GM12878 (cell line): ENCODE results near the gene VTI1A. TPM values are rescaled to one million over a fixed set of nuclear protein-coding genes. Genes with fewer than 3 reads are reported as not detected.
A peak's percentile ranks its signal among the peaks of the same experiment; 100 is the strongest.

Experiments
- ATAC-seq: fragments of 200-7000 bp; cut with Tn5 transposase; 3 replicates; pipeline ENCODE4 v1.9.1; 2020; ENCODE audit warnings: mild to moderate bottlenecking, moderate library complexity
- BruUV-seq: library from RNA; stranded (reverse); fragments of 400-500 nt; replicated peaks from 2 replicates; lab custom pipeline; 2021; lab: Mats Ljungman, UMichigan
- CTCF ChIA-PET: fragments of 300-600 bp; sonication (Branson Sonifier 250); formaldehyde crosslinking; extraction: SDS; loops from one replicate; lab custom pipeline; 2021; ENCODE audit warnings: inconsistent platforms; lab: Yijun Ruan, JAX
- POLR2A ChIA-PET: fragments of 350-600 bp; formaldehyde crosslinking; extraction: SDS; loops from one replicate; lab custom pipeline; 2021; ENCODE audit warnings: inconsistent platforms; lab: Charles Lee
- RAD21 ChIA-PET: fragments of 300-600 bp; sonication (Branson Sonifier 250); formaldehyde crosslinking; loops from one replicate; lab custom pipeline; 2023; ENCODE audit warnings: antibody characterized with exemption; ENCODE audit not compliant: unreplicated experiment; lab: Charles Lee
- SMC1A ChIA-PET: fragments of 300-600 bp; sonication (Branson Sonifier 250); formaldehyde crosslinking; loops from one replicate; lab custom pipeline; 2023; ENCODE audit not compliant: unreplicated experiment, uncharacterized antibody; lab: Charles Lee
- DNase-seq: peaks from one replicate; pipeline ENCODE4 v3.0.0-alpha.2; 2011; ENCODE audit warnings: low read depth, low spot score
- FAIRE-seq: peaks from 3 replicates; lab custom pipeline; 2011; peaks lifted over from hg19 to GRCh38; lab: Jason Lieb, UNC
- H2AFZ ChIP-seq: 2 replicates; pipeline ENCODE4 v1.6.0; 2011; ENCODE audit warnings: low read depth, low read length, control low read depth; ENCODE audit not compliant: control insufficient read depth
- H3K27ac ChIP-seq: 2 replicates; pipeline ENCODE4 v1.5.1; 2011; ENCODE audit warnings: control low read depth; ENCODE audit not compliant: control insufficient read depth, insufficient read depth
- H3K27me3 ChIP-seq, 2 experiments: replicated peaks in 1 of 2; 2 replicates each; pipeline versions ENCODE4 v1.6.0 to v1.6.1; 2011; ENCODE audit warnings: low read length in 1 of 2; ENCODE audit not compliant: control insufficient read depth in 2 of 2, insufficient read depth in 2 of 2
- H3K36me3 ChIP-seq, 2 experiments: 2 replicates each; pipeline ENCODE4 v1.5.1; 2011; ENCODE audit warnings: low read length in 1 of 2; ENCODE audit not compliant: control insufficient read depth in 2 of 2, insufficient read depth in 2 of 2
- H3K4me1 ChIP-seq: 2 replicates; pipeline ENCODE4 v1.6.1; 2011; ENCODE audit warnings: mild to moderate bottlenecking, low read length, moderate library complexity, mixed read lengths; ENCODE audit not compliant: control insufficient read depth, insufficient read depth
- H3K4me2 ChIP-seq: 2 replicates; pipeline ENCODE4 v1.6.0; 2011; ENCODE audit warnings: control low read depth; ENCODE audit not compliant: control insufficient read depth, insufficient read depth
- H3K4me3 ChIP-seq: fragments of 200-600 bp; sonication (generic); 2 replicates; pipeline ENCODE4 v1.5.1; 2016
- H3K79me2 ChIP-seq: 2 replicates; pipeline ENCODE4 v1.6.0; 2011; ENCODE audit warnings: low read length; ENCODE audit not compliant: control insufficient read depth, insufficient read depth
- H3K9ac ChIP-seq: 2 replicates; pipeline ENCODE4 v1.8.0; 2011; ENCODE audit warnings: low read length, control low read depth, mixed read lengths; ENCODE audit not compliant: control insufficient read depth, insufficient read depth
- H3K9me3 ChIP-seq: replicated peaks from 3 replicates; pipeline ENCODE4 v1.5.1; 2011; ENCODE audit warnings: mild to moderate bottlenecking, low read length; ENCODE audit not compliant: control insufficient read depth, insufficient read depth
- H4K20me1 ChIP-seq: 2 replicates; pipeline ENCODE4 v1.6.0; 2011; ENCODE audit not compliant: control insufficient read depth, insufficient read depth
- EGR1 ChIP-seq, 2 experiments: IDR thresholded peaks; 1 replicate in 1 of 2; 2 replicates in 1 of 2; pipeline ENCODE4 v1.6.1; 2011 to 2012; ENCODE audit warnings: low read depth in 2 of 2, low read length in 2 of 2, borderline replicate concordance in 1 of 2, mild to moderate bottlenecking in 1 of 2, moderate library complexity in 1 of 2
- SREBF2 ChIP-seq: IDR thresholded peaks from 2 replicates; pipeline ENCODE4 v1.6.1; 2012; ENCODE audit warnings: mild to moderate bottlenecking, low read length
- ZNF622 ChIP-seq: fragments of 450-650 bp; IDR thresholded peaks from 2 replicates; pipeline ENCODE4 v1.6.1; 2017; ENCODE audit warnings: mild to moderate bottlenecking, inconsistent platforms
- ZSCAN29 ChIP-seq: fragments of 450-650 bp; IDR thresholded peaks from 2 replicates; pipeline ENCODE4 v1.6.1; 2017; ENCODE audit warnings: mild to moderate bottlenecking, moderate library complexity
- WGBS: methylation state at CpG from one replicate; pipeline ENCODE4 v1.1.6; 2016; ENCODE audit warnings: low lambda C conversion rate; ENCODE audit not compliant: insufficient replicate concordance, insufficient coverage; ENCODE audit errors: missing lambda C conversion rate; 5-methylcytosine and 5-hydroxymethylcytosine counted together
- in situ Hi-C: fragments of 300-500 bp; cut with MboI; formaldehyde crosslinking; loops from 9 replicates; pipeline ENCODE4 v1.14.3; 2018; ENCODE audit warnings: mixed read lengths
- intact Hi-C: fragments of 100-400 bp; cut with micrococcal nuclease; formaldehyde crosslinking; loops from one replicate; pipeline ENCODE4 v1.14.2; 2022; ENCODE audit not compliant: unreplicated experiment
- polyA plus RNA-seq, 11 experiments: library from polyadenylated mRNA; depleted of rRNA in 4 of 11; unstranded in 6 of 11; stranded (reverse) in 5 of 11; fragments of >200 nt; fragmentation: Nextera tagmentation in 4 of 11; fragmentation: Illumina TruSeq in 1 of 11; extraction: Ambion mirVana in 4 of 11; extraction: Trizol in 1 of 11; gene quantifications; 1 replicate in 1 of 11; 2 replicates in 10 of 11; pipeline versions ENCODE4 v1.2.1 to v1.2.3, GENCODE V29; 2011 to 2016; ENCODE audit warnings: inconsistent platforms in 2 of 11, missing spikeins in 2 of 11, low read depth in 1 of 11
- total RNA-seq, 4 experiments: library from RNA; depleted of rRNA in 3 of 4; stranded (reverse); fragments of >200 nt in 3 of 4; fragmentation: Illumina TruSeq in 1 of 4; extraction: Trizol in 1 of 4; gene quantifications; 2 replicates each; pipeline versions ENCODE4 v1.2.1 to v1.2.3, GENCODE V29; 2013 to 2021

The VTI1A gene
- total and polyA plus RNA-seq, 10 of the 15 experiments (the other 5 are each of a cell fraction or from before 2014, with no cell fraction given) = 12.4 to 43.2 (median 27.5) TPM

DNA sequence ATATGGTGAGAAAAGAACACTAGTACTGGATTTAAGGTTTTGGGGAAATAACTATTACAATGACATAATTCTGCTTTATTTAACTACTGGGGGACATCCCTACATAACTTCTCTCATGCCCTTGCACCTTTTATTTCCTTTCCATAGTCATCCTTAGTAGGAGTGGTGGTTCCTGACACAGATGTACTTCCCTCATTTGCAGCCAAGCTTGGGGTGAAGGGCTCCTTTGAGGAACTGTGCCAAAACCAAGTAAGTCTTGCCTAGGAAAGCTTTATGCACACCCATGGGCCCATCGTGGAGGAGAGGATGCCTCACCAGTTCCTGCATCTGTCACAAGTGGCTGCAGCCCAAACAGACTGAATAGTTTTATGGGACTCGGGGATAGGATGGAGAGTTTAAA, 20.9 kb upstream of the VTI1A start:
- intact Hi-C loops = no loop called here
- WGBS = 48% methylated on average over 2 of the region's 2 CpGs

DNA sequence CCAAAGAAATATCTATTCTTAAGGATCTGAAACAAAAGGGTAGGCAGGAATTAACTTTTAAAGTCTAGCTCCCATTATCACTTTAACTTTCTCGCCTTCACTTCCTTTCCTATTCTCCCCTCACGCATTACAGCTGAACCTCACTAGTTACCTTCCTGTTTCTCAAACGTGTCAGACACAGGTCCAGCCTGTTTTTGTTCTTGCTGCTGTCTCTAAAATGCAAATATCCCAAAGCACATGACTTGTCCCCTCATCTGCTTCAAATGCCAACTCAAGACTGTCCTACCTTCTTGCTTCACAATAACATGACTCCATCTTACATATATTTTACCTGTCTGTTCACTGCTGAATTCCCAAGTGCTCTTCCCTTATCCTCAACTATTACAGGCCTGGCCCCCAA, 17.9 kb upstream of the VTI1A start:
- Histone ChIP-seq H3K4me3 (no peak overlapping the region), H3K4me1 (no peaks in the 10 kb centered on the region), H3K9me3 (no peaks in the 10 kb centered on the region), H3K79me2 (no peaks in the 10 kb centered on the region), H3K27me3 (no peaks in the 10 kb centered on the region), H3K9ac (no peak overlapping the region), H3K4me2 (no peak overlapping the region), H3K27ac (no peak overlapping the region), H2AFZ (no peak overlapping the region), H3K36me3 (peaks cover 1 to 25% of the 10 kb centered on the region in 2 experiments), H4K20me1 (no peaks in the 10 kb centered on the region)
- WGBS = 33% methylated on average over 3 of the region's 3 CpGs
- in situ Hi-C loops (no loop called here), intact Hi-C loops (no loop called here)
- RAD21 ChIA-PET = no interaction called here
- no peak for TF ChIP-seq ZSCAN29
- no peak for TF ChIP-seq ZNF622
- no peak for TF ChIP-seq EGR1 (IDR thresholded peaks at IDR 0.05; ENCODE audit: borderline replicate concordance in 1 of 2, low read depth in 2 of 2, low read length in 2 of 2)
- FAIRE-seq (peak; percentile 81), DNase-seq (no peak), ATAC-seq (no peak)
- BruUV-seq = no TSS peak
- POLR2A ChIA-PET = interaction anchor here (0.6 kb wide), 1 partner anchor 90 kb away, joined by 3 read pairs; no protein-coding TSS in a partner anchor
- CTCF ChIA-PET = interaction anchor here (1.1 to 1.3 kb wide), 3 partner anchors 13 to 43 kb away, joined by 3 to 5 read pairs (median 3); no protein-coding TSS in a partner anchor
- SMC1A ChIA-PET = no interaction called here

More for the DNA sequence above, 20.9 kb upstream of the VTI1A start:
- CTCF ChIA-PET = interaction anchor here (0.6 to 2.5 kb wide), 6 partner anchors 9 to 957 kb away, joined by 3 to 17 read pairs (median 4); no protein-coding TSS in a partner anchor
- SMC1A ChIA-PET = interaction anchor here (0.6 to 3.5 kb wide), 3 partner anchors 8 to 107 kb away, joined by 4 to 16 read pairs (median 5); no protein-coding TSS in a partner anchor
- in situ Hi-C loops = no loop called here
- no peaks in the 10 kb centered on the region for H3K4me1 ChIP-seq
- no peaks in the 10 kb centered on the region for H3K27me3 ChIP-seq
- ATAC-seq (no peak), DNase-seq (no peak)
- H3K4me3 ChIP-seq = no peak overlapping the region
- H4K20me1 ChIP-seq = no peaks in the 10 kb centered on the region
- H3K27ac ChIP-seq = no peak overlapping the region
- H3K36me3 ChIP-seq = peaks cover 4 to 32% of the 10 kb centered on the region in 2 experiments
- RAD21 ChIA-PET = no interaction called here
- no peak for TF ChIP-seq SREBF2
- TF ChIP-seq, all 136 proteins: peak for 0
- Histone ChIP-seq H3K9ac (no peak overlapping the region), H2AFZ (no peak overlapping the region), H3K4me2 (no peak overlapping the region), H3K9me3 (no peaks in the 10 kb centered on the region), H3K79me2 (no peaks in the 10 kb centered on the region)
- no peak for FAIRE-seq
- BruUV-seq = no TSS peak
- POLR2A ChIA-PET = interaction anchor here (0.6 kb wide), 1 partner anchor 18 kb away, joined by 5 read pairs; no protein-coding TSS in a partner anchor
